Tracheal epithelial cell (primary cell): ENCODE results near the gene RETN. TPM values are rescaled to one million over a fixed set of nuclear protein-coding genes. Genes with fewer than 3 reads are reported as not detected.

Experiments used
- total RNA-seq: library from RNA; depleted of rRNA; stranded (reverse); fragments of >200 nt; gene quantifications from 2 replicates; pipeline ENCODE4 v1.2.1, GENCODE V29; 2014

The RETN gene
- not detected in 2 replicates for total RNA-seq

GRCh38 chr19:7668842-7669241, at the start of gene RETN:
RETN (plus strand) TSS chr19:7669049; CDS start chr19:7669327, 278 bp downstream.

GRCh38 chr19:7629347-7630054, 39.3 kb upstream of the RETN start, which contains the start of the genes PET100 and XAB2:
PET100 (plus strand) TSS chr19:7629793; CDS start chr19:7629834, 41 bp downstream.
XAB2 (minus strand) TSS chr19:7629545; CDS start chr19:7629527, 18 bp downstream.

GRCh38 chr19:7633698-7634097, 35.2 kb upstream of the RETN start, which contains the start of gene PCP2:
PCP2 (minus strand) TSS chr19:7633719; CDS start chr19:7633457, 262 bp downstream.

GRCh38 chr19:7636691-7637373, 32.0 kb upstream of the RETN start, which contains the start of gene STXBP2:
STXBP2 (plus strand) TSS chr19:7637110; CDS start chr19:7637150, 40 bp downstream.

GRCh38 chr19:7676854-7677253, 8.0 kb downstream of the RETN start, which contains the start of gene MCEMP1:
MCEMP1 (plus strand) TSS chr19:7677090; CDS start chr19:7677121, 31 bp downstream.

GRCh38 chr19:7680606-7681339, 11.9 kb downstream of the RETN start, which contains the start of gene TRAPPC5:
TRAPPC5 (plus strand) TSS chr19:7680833; CDS start chr19:7682254, 1,421 bp downstream.

GRCh38 chr19:7701654-7702457, 33.0 kb downstream of the RETN start, which contains the start of gene FCER2:
FCER2 (minus strand) TSS chr19:7702131; CDS start chr19:7699760, 2,371 bp downstream.

Other genes starting within 250 kb of the RETN start
- gene PEX11G, start 180.0 kb upstream of the RETN start, total RNA-seq, result 2.4 and 2.6 TPM in 2 replicates
- 9.8 and 17.8 TPM in 2 replicates for gene ZNF358, start 152.9 kb upstream of the RETN start, total RNA-seq
- gene MCOLN1, start 146.4 kb upstream of the RETN start, total RNA-seq, result 1.9 and 5.3 TPM in 2 replicates
- 63.5 and 87.2 TPM in 2 replicates for gene PNPLA6, start 133.3 kb upstream of the RETN start, total RNA-seq
- gene CAMSAP3, start 73.2 kb upstream of the RETN start, total RNA-seq, result 3.8 and 12.3 TPM in 2 replicates
- 22.4 and 31.8 TPM in 2 replicates for gene XAB2, start 39.5 kb upstream of the RETN start, total RNA-seq
- gene PET100, start 39.3 kb upstream of the RETN start, total RNA-seq, result 6.0 and 8.0 TPM in 2 replicates
- not detected in 2 replicates for gene PCP2, start 35.3 kb upstream of the RETN start, total RNA-seq
- 47.5 and 57.6 TPM in 2 replicates for gene STXBP2, start 31.9 kb upstream of the RETN start, total RNA-seq
- gene MCEMP1, start 8.0 kb downstream of the RETN start, total RNA-seq, result not detected in 2 replicates
- gene TRAPPC5, start 11.8 kb downstream of the RETN start, total RNA-seq, result 74.0 and 75.9 TPM in 2 replicates
- gene FCER2, start 33.1 kb downstream of the RETN start, total RNA-seq, result not detected in 2 replicates
- not detected in 2 replicates for gene CLEC4G, start 63.1 kb downstream of the RETN start, total RNA-seq
- not detected in 2 replicates for gene CD209, start 78.5 kb downstream of the RETN start, total RNA-seq
- not detected in 2 replicates for gene CLEC4M, start 94.2 kb downstream of the RETN start, total RNA-seq
- gene EVI5L, start 161.2 kb downstream of the RETN start, total RNA-seq, result 12.0 and 12.1 TPM in 2 replicates
- gene PRR36, start 205.3 kb downstream of the RETN start, total RNA-seq, result under 0.01 TPM in 1 of 2 replicates, not detected in the other
- 8.3 and 19.0 TPM in 2 replicates for gene LRRC8E, start 219.5 kb downstream of the RETN start, total RNA-seq
- 11.3 and 11.5 TPM in 2 replicates for gene MAP2K7, start 234.8 kb downstream of the RETN start, total RNA-seq
- 4.3 and 5.5 TPM in 2 replicates for gene TGFBR3L, start 245.8 kb downstream of the RETN start, total RNA-seq